HEK293T (cell line): Measurements from ENCODE around the gene USP34.

Experiments used
- FOXM1 ChIP-seq: fragments of 450-650 bp; IDR thresholded peaks from 2 replicates; pipeline ENCODE4 v1.6.1; 2017; ENCODE audit warnings: mild to moderate bottlenecking, borderline replicate concordance
- LEF1 ChIP-seq: fragments of 450-650 bp; IDR thresholded peaks from 2 replicates; pipeline ENCODE4 v1.6.1; 2017; ENCODE audit warnings: mild to moderate bottlenecking, borderline replicate concordance
- SP1 ChIP-seq: fragments of 450-650 bp; IDR thresholded peaks from 2 replicates; pipeline ENCODE4 v1.6.1; 2017

DNA sequence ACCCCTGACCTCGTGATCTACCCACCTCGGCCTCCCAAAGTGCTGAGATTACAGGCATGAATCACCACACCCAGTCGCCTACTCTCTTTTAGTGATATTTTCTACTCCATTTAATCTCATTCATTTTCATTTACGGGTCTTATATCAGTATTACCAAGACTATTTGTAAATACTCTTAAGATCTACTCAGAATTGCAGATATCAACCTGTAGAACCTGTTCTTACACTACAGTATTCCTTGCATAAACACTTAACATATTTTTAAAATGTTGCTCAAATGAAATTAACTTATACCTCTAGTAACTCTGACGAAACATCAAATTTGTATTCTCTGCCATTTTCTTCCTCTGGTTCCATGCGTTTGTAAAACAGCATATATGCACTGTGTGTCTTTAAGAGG, 229.6 kb downstream of the USP34 start:
- TF ChIP-seq SP1 (no peak), FOXM1 (no peak), LEF1 (no peak)
